Endothelial cell of umbilical vein (primary cell): ENCODE measurements around the gene RNF121. TPM values are rescaled to one million over a fixed set of nuclear protein-coding genes. Genes with fewer than 3 reads are reported as not detected.

ENCODE experiments used
- BruUV-seq: library from RNA; stranded (reverse); fragments of 400-500 nt; replicated peaks from 2 replicates; lab custom pipeline; 2021; lab: Mats Ljungman, UMichigan
- CTCF ChIA-PET: fragments of 300-600, 350-600 bp; sonication (Branson Sonifier 250); formaldehyde crosslinking; loops from one replicate; lab custom pipeline; 2021; ENCODE audit warnings: antibody characterized with exemption, inconsistent platforms; lab: Charles Lee
- POLR2A ChIA-PET: fragments of 300-600, 350-600 bp; sonication (Branson Sonifier 250); formaldehyde crosslinking; loops from one replicate; lab custom pipeline; 2021; ENCODE audit warnings: antibody characterized with exemption, inconsistent platforms; lab: Charles Lee
- DNase-seq: peaks from one replicate; pipeline ENCODE4 v3.0.0-alpha.2; 2011; ENCODE audit warnings: low read depth, low spot score
- FAIRE-seq: peaks from 2 replicates; lab custom pipeline; 2011; peaks lifted over from hg19 to GRCh38; lab: Jason Lieb, UNC
- H2AFZ ChIP-seq: 2 replicates; pipeline ENCODE4 v1.6.0; 2012; ENCODE audit warnings: low read depth, low read length, control low read depth, inconsistent platforms
- H3K27ac ChIP-seq: 2 replicates; pipeline ENCODE4 v1.5.1; 2011; ENCODE audit warnings: low read depth, mild to moderate bottlenecking, control low read depth, low read length, moderate library complexity; ENCODE audit not compliant: insufficient read depth
- H3K27me3 ChIP-seq, 2 experiments: 2 replicates each; pipeline versions ENCODE4 v1.6.0 to v1.6.1; 2011; ENCODE audit warnings: low read length in 2 of 2, mixed read lengths in 1 of 2; ENCODE audit not compliant: control insufficient read depth in 2 of 2, insufficient read depth in 2 of 2
- H3K36me3 ChIP-seq, 2 experiments: 2 replicates in 1 of 2; 3 replicates in 1 of 2; pipeline ENCODE4 v1.5.1; 2011; ENCODE audit warnings: low read length in 2 of 2, mild to moderate bottlenecking in 1 of 2, moderate library complexity in 1 of 2; ENCODE audit not compliant: control insufficient read depth in 2 of 2, insufficient read depth in 2 of 2; ENCODE audit errors: extremely low read depth in 1 of 2
- H3K4me1 ChIP-seq: 3 replicates; pipeline ENCODE4 v1.5.1; 2011; ENCODE audit warnings: mild to moderate bottlenecking, low read length; ENCODE audit not compliant: control insufficient read depth, insufficient read depth; ENCODE audit errors: extremely low read depth
- H3K4me2 ChIP-seq: 2 replicates; pipeline ENCODE4 v1.6.1; 2011; ENCODE audit warnings: low read length, control low read depth, mixed read lengths; ENCODE audit not compliant: insufficient read depth
- H3K4me3 ChIP-seq, 3 experiments: fragments of 200-600 bp in 1 of 3; sonication (generic), shearing (Covaris generic) in 1 of 3; replicated peaks in 1 of 3; 2 replicates each; pipeline ENCODE4 v1.5.1; 2011 to 2016; ENCODE audit warnings: control low read depth in 3 of 3, low read length in 3 of 3, mild to moderate bottlenecking in 2 of 3, inconsistent platforms in 1 of 3, low read depth in 1 of 3, moderate library complexity in 1 of 3; ENCODE audit not compliant: insufficient read depth in 1 of 3
- H3K79me2 ChIP-seq: 2 replicates; pipeline ENCODE4 v1.6.0; 2012; ENCODE audit warnings: low read length, inconsistent platforms; ENCODE audit not compliant: control insufficient read depth, insufficient read depth
- H3K9ac ChIP-seq: replicated peaks from 2 replicates; pipeline ENCODE3; 2011; ENCODE audit warnings: low read length, control low read depth; ENCODE audit not compliant: insufficient read depth; ENCODE audit errors: extremely low read depth
- H3K9me1 ChIP-seq: replicated peaks from 3 replicates; pipeline ENCODE4 v1.6.0; 2011; ENCODE audit warnings: mild to moderate bottlenecking, low read length; ENCODE audit not compliant: control insufficient read depth, insufficient read depth; ENCODE audit errors: extremely low read depth
- H3K9me3 ChIP-seq: replicated peaks from 2 replicates; pipeline ENCODE4 v1.5.1; 2012; ENCODE audit warnings: low read length, inconsistent platforms; ENCODE audit not compliant: control insufficient read depth, insufficient read depth
- H4K20me1 ChIP-seq: replicated peaks from 2 replicates; pipeline ENCODE3; 2011; ENCODE audit warnings: mild to moderate bottlenecking, low read length; ENCODE audit not compliant: control insufficient read depth, insufficient read depth; ENCODE audit errors: extremely low read depth
- CTCF ChIP-seq, 2 donors: IDR thresholded peaks; 1 replicate in 1 of 2; 2 replicates in 1 of 2; pipeline ENCODE4 v1.5.1; 2011; ENCODE audit warnings: low read length in 2 of 2, mild to moderate bottlenecking in 2 of 2, moderate library complexity in 2 of 2, control low read depth in 1 of 2, inconsistent platforms in 1 of 2, low read depth in 1 of 2; ENCODE audit not compliant: insufficient read depth in 1 of 2; ENCODE audit errors: extremely low read depth in 1 of 2
- EZH2 ChIP-seq: IDR thresholded peaks from 2 replicates; pipeline ENCODE4 v1.6.1; 2012; ENCODE audit warnings: borderline replicate concordance, low read depth, mild to moderate bottlenecking, moderate library complexity, low read length, inconsistent platforms; ENCODE audit not compliant: severe bottlenecking
- FOS ChIP-seq: IDR thresholded peaks from 2 replicates; pipeline ENCODE4 v1.6.1; 2011; ENCODE audit warnings: mild to moderate bottlenecking, low read length, moderate library complexity, borderline replicate concordance; ENCODE audit not compliant: insufficient read depth
- GATA2 ChIP-seq: IDR thresholded peaks from 2 replicates; pipeline ENCODE4 v1.7.0; 2011; ENCODE audit warnings: low read depth, mild to moderate bottlenecking, moderate library complexity, mixed read lengths, low read length; ENCODE audit not compliant: insufficient read length, insufficient read depth
- JUN ChIP-seq: IDR thresholded peaks from 2 replicates; pipeline ENCODE4 v1.6.1; 2011; ENCODE audit warnings: borderline replicate concordance, low read depth; ENCODE audit not compliant: insufficient read length, insufficient read depth
- MAX ChIP-seq: IDR thresholded peaks from 2 replicates; pipeline ENCODE4 v1.6.1; 2011; ENCODE audit not compliant: insufficient read depth, insufficient read length
- POLR2A ChIP-seq: IDR thresholded peaks from 2 replicates; pipeline ENCODE4 v1.6.1; 2012; ENCODE audit warnings: low read depth, mild to moderate bottlenecking, control low read depth, low read length
- POLR2AphosphoS5 ChIP-seq: IDR thresholded peaks from 2 replicates; pipeline ENCODE4 v1.6.1; 2012; ENCODE audit warnings: low read depth, mild to moderate bottlenecking, control low read depth, low read length, moderate library complexity; ENCODE audit not compliant: insufficient read depth
- dilution Hi-C: fragments of 300-500 bp; cut with MboI; formaldehyde crosslinking; loops from one replicate; pipeline ENCODE4 v1.15.0; 2019; ENCODE audit warnings: low sequenced_read_pairs; ENCODE audit not compliant: extremely low pct_ligation_motif_present
- intact Hi-C: fragments of 100-400 bp; cut with micrococcal nuclease; formaldehyde crosslinking; loops from one replicate; pipeline ENCODE4 v1.10.0; 2022
- polyA plus RNA-seq, 4 experiments: library from polyadenylated mRNA; depleted of rRNA in 3 of 4; stranded (reverse) in 3 of 4; unstranded in 1 of 4; fragments of >200 nt; gene quantifications; 2 replicates each; pipeline versions ENCODE4 v1.2.1 to v1.2.3, GENCODE V29; 2011 to 2012; ENCODE audit warnings: missing spikeins in 1 of 4
- total RNA-seq: library from RNA; stranded (reverse); gene quantifications from 2 replicates; pipeline ENCODE4 v1.2.3, GENCODE V29; 2021

RNF121 gene
- total and polyA plus RNA-seq, 2 donors (not counting 3 experiments of a cell fraction or from before 2014, with no cell fraction given): 61.4 to 99.9 TPM

GRCh38 chr11:72045849-72046248 lies 117.0 kb downstream of the RNF121 start:
- Histone ChIP-seq H3K4me1 (peaks cover 27% of the 10 kb centered on the region), H3K9ac (no peak overlapping the region), H3K36me3 (no peaks in the 10 kb centered on the region), H3K4me3 (no peak overlapping the region), H3K9me3 (no peaks in the 10 kb centered on the region), H3K4me2 (no peak overlapping the region), H2AFZ (no peak overlapping the region), H3K9me1 (no peaks in the 10 kb centered on the region), H3K27ac (no peak overlapping the region), H4K20me1 (no peaks in the 10 kb centered on the region), H3K79me2 (peaks cover 44% of the 10 kb centered on the region), H3K27me3 (no peaks in the 10 kb centered on the region)
- dilution Hi-C loops (no loop called here), intact Hi-C loops (no loop called here)
- no peak for TF ChIP-seq POLR2AphosphoS5
- TF ChIP-seq EZH2: no peak
- TF ChIP-seq POLR2A: no peak
- no peak for TF ChIP-seq JUN
- TF ChIP-seq CTCF (IDR thresholded peaks at IDR 0.05; ENCODE audit: extremely low read depth in 1 of 2, insufficient read depth in 1 of 2, low read depth in 1 of 2, low read length in 2 of 2): no peak
- TF ChIP-seq FOS: no peak
- TF ChIP-seq GATA2: no peak
- no peak for TF ChIP-seq MAX
- FAIRE-seq (no peak), DNase-seq (no peak)
- no TSS peak for BruUV-seq
- ChIA-PET CTCF (interaction anchor here (3.6 kb wide), 1 partner anchor 21 kb away, joined by 28 read pairs; no protein-coding TSS in a partner anchor), POLR2A (no interaction called here)

Other genes starting within 250 kb of the RNF121 start
- gene DEFB108B, start 95.8 kb upstream of the RNF121 start, total RNA-seq: not detected in 2 replicates
- not detected in 2 replicates for gene DEFB108B, start 95.8 kb upstream of the RNF121 start, polyA plus RNA-seq
- not detected in 2 replicates for gene DEFB131B, start 50.6 kb upstream of the RNF121 start, total RNA-seq
- gene DEFB131B, start 50.6 kb upstream of the RNF121 start, polyA plus RNA-seq: not detected in 2 replicates
- 8.9 and 9.0 TPM in 2 replicates for gene XNDC1N, start 452 bp upstream of the RNF121 start, total RNA-seq
- 3.0 and 3.5 TPM in 2 replicates for gene XNDC1N, start 452 bp upstream of the RNF121 start, polyA plus RNA-seq
- gene IL18BP, start 69.9 kb downstream of the RNF121 start, total RNA-seq: 12.9 and 13.0 TPM in 2 replicates
- gene IL18BP, start 69.9 kb downstream of the RNF121 start, polyA plus RNA-seq: 20.1 and 25.1 TPM in 2 replicates
- gene NUMA1, start 151.5 kb downstream of the RNF121 start, total RNA-seq: 164 and 168 TPM in 2 replicates
- 120 and 121 TPM in 2 replicates for gene NUMA1, start 151.5 kb downstream of the RNF121 start, polyA plus RNA-seq
- 3.8 and 6.1 TPM in 2 replicates for gene LRRC51, start 151.8 kb downstream of the RNF121 start, total RNA-seq
- gene LRRC51, start 151.8 kb downstream of the RNF121 start, polyA plus RNA-seq: 3.5 and 4.4 TPM in 2 replicates
- gene LAMTOR1, start 174.3 kb downstream of the RNF121 start, total RNA-seq: 91.1 and 95.1 TPM in 2 replicates
- gene LAMTOR1, start 174.3 kb downstream of the RNF121 start, polyA plus RNA-seq: 174 and 214 TPM in 2 replicates
- not detected in 2 replicates for gene TOMT, start 176.9 kb downstream of the RNF121 start, total RNA-seq
- gene TOMT, start 176.9 kb downstream of the RNF121 start, polyA plus RNA-seq: 0.08 TPM in 1 of 2 replicates, not detected in the other
- gene ANAPC15, start 183.6 kb downstream of the RNF121 start, total RNA-seq: 67.0 and 72.4 TPM in 2 replicates
- gene ANAPC15, start 183.6 kb downstream of the RNF121 start, polyA plus RNA-seq: 52.0 and 70.5 TPM in 2 replicates
- gene FOLR3, start 206.7 kb downstream of the RNF121 start, total RNA-seq: not detected in 2 replicates
- gene FOLR3, start 206.7 kb downstream of the RNF121 start, polyA plus RNA-seq: not detected in 2 replicates